ENCODE measurements around the gene MRPL3.

Gene MRPL3

GRCh38 chr3:131453533-131453932, 49.2 kb downstream of the MRPL3 start:
- CTCF ChIA-PET = no interaction called here
- POLR2A ChIA-PET = no interaction called here
- no peak overlapping the region for H3K4me3 ChIP-seq (ENCODE audit: low read depth, low read length)
- no peak for DNase-seq (ENCODE audit: low read depth, low spot score)
- no peak for TF ChIP-seq CTCF (IDR thresholded peaks at IDR 0.05; ENCODE audit: insufficient read depth, low read length, missing control alignments)

- no peak overlapping the region for H3K4me3 ChIP-seq (ENCODE audit: low read depth, low read length)
- CTCF ChIA-PET = no interaction called here
- POLR2A ChIA-PET = no interaction called here
- no peak for TF ChIP-seq CTCF (IDR thresholded peaks at IDR 0.05; ENCODE audit: insufficient read depth, low read length, missing control alignments)
- DNase-seq (ENCODE audit: low read depth, low spot score) = no peak
Measured at GRCh38 chr3:131447349-131447748, 55.4 kb downstream of the MRPL3 start.

GRCh38 chr3:131444180-131444579, 58.6 kb downstream of the MRPL3 start:
- TF ChIP-seq CTCF (IDR thresholded peaks at IDR 0.05; ENCODE audit: insufficient read depth, low read length, missing control alignments) = no peak
- CTCF ChIA-PET = no interaction called here
- POLR2A ChIA-PET = no interaction called here
- DNase-seq (ENCODE audit: low read depth, low spot score) = no peak
- H3K4me3 ChIP-seq (ENCODE audit: low read depth, low read length) = no peak overlapping the region

- no peak for DNase-seq (ENCODE audit: low read depth, low spot score)
- H3K4me3 ChIP-seq (ENCODE audit: low read depth, low read length) = no peak overlapping the region
- no peak for TF ChIP-seq CTCF (IDR thresholded peaks at IDR 0.05; ENCODE audit: insufficient read depth, low read length, missing control alignments)
- CTCF ChIA-PET = no interaction called here
- POLR2A ChIA-PET = no interaction called here
Measured at GRCh38 chr3:131439084-131439483, 63.7 kb downstream of the MRPL3 start.

GRCh38 chr3:131435000-131435399, 67.8 kb downstream of the MRPL3 start:
- ChIA-PET CTCF (interaction anchor here (1.2 kb wide), 1 partner anchor 20 kb away, joined by 3 read pairs; no protein-coding TSS in a partner anchor), POLR2A (no interaction called here)
- H3K4me3 ChIP-seq (ENCODE audit: low read depth, low read length) = no peak overlapping the region
- DNase-seq (ENCODE audit: low read depth, low spot score) = no peak
- TF ChIP-seq CTCF (IDR thresholded peaks at IDR 0.05; ENCODE audit: insufficient read depth, low read length, missing control alignments) = no peak

GRCh38 chr3:131432441-131432840, 70.3 kb downstream of the MRPL3 start:
- H3K4me3 ChIP-seq (ENCODE audit: low read depth, low read length) = no peak overlapping the region
- no peak for TF ChIP-seq CTCF (IDR thresholded peaks at IDR 0.05; ENCODE audit: insufficient read depth, low read length, missing control alignments)
- ChIA-PET POLR2A (no interaction called here), CTCF (no interaction called here)
- no peak for DNase-seq (ENCODE audit: low read depth, low spot score)
